ENCODE data around the gene ASAP2. TPM values are rescaled to one million over a fixed set of nuclear protein-coding genes. Genes with fewer than 3 reads are reported as not detected.

Gene ASAP2
- total and polyA plus RNA-seq, 4 experiments from 2014 or later: not detected

DNA sequence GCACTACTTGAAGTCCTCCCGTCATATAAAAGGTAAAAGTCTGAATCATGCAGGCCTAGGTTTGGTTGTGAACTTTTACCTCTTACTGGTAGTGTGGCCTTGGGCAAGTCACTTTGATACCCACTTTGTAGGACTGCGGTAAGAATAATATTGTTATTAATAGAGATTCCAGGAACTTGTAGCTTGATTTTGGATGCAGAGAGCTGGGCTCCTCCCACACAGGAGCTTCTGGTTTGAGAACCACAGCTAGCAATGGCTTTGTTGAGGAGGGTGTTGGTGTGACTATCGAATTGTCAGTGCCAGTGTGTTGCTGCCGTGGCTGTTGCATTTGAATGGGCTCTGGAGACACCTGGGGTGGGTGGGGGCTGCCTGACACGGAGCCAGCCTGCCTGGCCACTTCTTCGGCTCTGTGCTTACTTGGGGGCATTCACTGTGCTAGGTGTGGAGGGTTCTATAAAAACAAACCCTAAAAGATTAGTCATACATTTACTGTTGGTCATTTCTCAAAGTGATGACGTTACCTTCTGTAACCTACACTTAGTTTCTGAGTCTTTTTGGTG lies 38.5 kb downstream of the ASAP2 start:
- Histone ChIP-seq H3K27ac (ENCODE audit: low read depth, low read length) (no peak overlapping the region), H3K4me1 (ENCODE audit: insufficient read depth, low read length) (no peaks in the 10 kb centered on the region), H3K27me3 (ENCODE audit: insufficient read depth, low read length) (no peaks in the 10 kb centered on the region), H3K4me3 (ENCODE audit: low read length in 2 of 2) (no peak overlapping the region), H3K9me3 (ENCODE audit: control insufficient read depth in 1 of 2, low read length in 2 of 2) (no peaks in the 10 kb centered on the region), H3K36me3 (ENCODE audit: insufficient read depth, low read length) (no peaks in the 10 kb centered on the region)
- Mint-ChIP-seq H3K27me3 (peaks cover 10 to 13% of the 10 kb centered on the region in 2 donors), H3K36me3 (no peaks in the 10 kb centered on the region), H3K27ac (no peak overlapping the region), H3K4me3 (no peak overlapping the region), H3K9me3 (no peaks in the 10 kb centered on the region), H3K4me1 (no peaks in the 10 kb centered on the region)
- no peak for DNase-seq
- ChIA-PET POLR2A (ENCODE audit: partially characterized antibody) (no interaction called here), CTCF (ENCODE audit: partially characterized antibody) (no interaction called here)
- intact Hi-C loops (cut with micrococcal nuclease): no loop called here

- H3K27ac ChIP-seq (ENCODE audit: low read depth, low read length): no peak overlapping the region
- peaks cover 10 to 18% of the 10 kb centered on the region in 2 donors for H3K27me3 Mint-ChIP-seq
- no peaks in the 10 kb centered on the region for H3K9me3 Mint-ChIP-seq
- no peak overlapping the region for H3K4me3 ChIP-seq (ENCODE audit: low read length in 2 of 2)
- H3K9me3 ChIP-seq (ENCODE audit: control insufficient read depth in 1 of 2, low read length in 2 of 2): no peaks in the 10 kb centered on the region
- DNase-seq: no peak
- no peaks in the 10 kb centered on the region for H3K36me3 Mint-ChIP-seq
- no peaks in the 10 kb centered on the region for H3K27me3 ChIP-seq (ENCODE audit: insufficient read depth, low read length)
- no peaks in the 10 kb centered on the region for H3K4me1 ChIP-seq (ENCODE audit: insufficient read depth, low read length)
- H3K4me1 Mint-ChIP-seq: peaks cover 0 to 2% (median 0%) of the 10 kb centered on the region in 4 donors
- ChIA-PET POLR2A (ENCODE audit: partially characterized antibody) (no interaction called here), CTCF (ENCODE audit: partially characterized antibody) (no interaction called here)
- no peak overlapping the region for H3K4me3 Mint-ChIP-seq
- intact Hi-C loops (cut with micrococcal nuclease): no loop called here
- no peak overlapping the region for H3K27ac Mint-ChIP-seq
- H3K36me3 ChIP-seq (ENCODE audit: insufficient read depth, low read length): no peaks in the 10 kb centered on the region
Measured at GRCh38 chr2:9247177-9247576, 40.6 kb downstream of the ASAP2 start.

DNA sequence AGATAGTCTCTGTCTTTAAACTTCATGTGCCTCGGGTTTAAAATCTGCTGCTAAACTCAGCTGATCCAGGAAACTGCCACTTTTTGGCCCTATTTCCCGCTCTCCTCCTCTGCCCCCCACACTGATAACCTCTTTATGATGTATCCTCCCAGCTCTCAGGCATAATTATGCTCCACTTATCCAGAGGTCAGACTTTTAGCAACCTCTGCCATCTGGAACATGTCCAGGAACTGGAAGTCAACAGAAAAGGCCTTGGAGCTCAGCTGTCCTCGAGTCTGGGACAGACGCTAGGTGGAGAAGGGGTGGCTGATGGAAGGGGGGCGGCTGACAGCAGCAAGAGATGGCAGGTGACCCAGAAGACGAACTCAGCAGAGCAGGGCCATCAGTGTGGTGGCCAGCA lies 41.2 kb downstream of the ASAP2 start:
- no peak overlapping the region for H3K4me3 ChIP-seq (ENCODE audit: low read length in 2 of 2)
- no peak overlapping the region for H3K27ac ChIP-seq (ENCODE audit: low read depth, low read length)
- CTCF ChIA-PET (ENCODE audit: partially characterized antibody): no interaction called here
- no peak for DNase-seq
- Mint-ChIP-seq H3K9me3 (no peaks in the 10 kb centered on the region), H3K4me1 (peaks cover 0 to 2% (median 0%) of the 10 kb centered on the region in 4 donors), H3K27ac (no peak overlapping the region), H3K27me3 (peaks cover 10 to 18% of the 10 kb centered on the region in 2 donors), H3K4me3 (no peak overlapping the region), H3K36me3 (no peaks in the 10 kb centered on the region)
- no peaks in the 10 kb centered on the region for H3K36me3 ChIP-seq (ENCODE audit: insufficient read depth, low read length)
- POLR2A ChIA-PET (ENCODE audit: partially characterized antibody): no interaction called here
- no peaks in the 10 kb centered on the region for H3K4me1 ChIP-seq (ENCODE audit: insufficient read depth, low read length)
- intact Hi-C loops (cut with micrococcal nuclease): no loop called here
- no peaks in the 10 kb centered on the region for H3K9me3 ChIP-seq (ENCODE audit: control insufficient read depth in 1 of 2, low read length in 2 of 2)
- H3K27me3 ChIP-seq (ENCODE audit: insufficient read depth, low read length): no peaks in the 10 kb centered on the region

GRCh38 chr2:9248363-9248762 lies 41.8 kb downstream of the ASAP2 start:
- Mint-ChIP-seq H3K4me3 (no peak overlapping the region), H3K27me3 (peaks cover 10 to 18% of the 10 kb centered on the region in 2 donors), H3K27ac (no peak overlapping the region), H3K36me3 (no peaks in the 10 kb centered on the region), H3K9me3 (no peaks in the 10 kb centered on the region), H3K4me1 (peaks cover 0 to 2% (median 0%) of the 10 kb centered on the region in 4 donors)
- no peaks in the 10 kb centered on the region for H3K9me3 ChIP-seq (ENCODE audit: control insufficient read depth in 1 of 2, low read length in 2 of 2)
- no peak overlapping the region for H3K27ac ChIP-seq (ENCODE audit: low read depth, low read length)
- H3K36me3 ChIP-seq (ENCODE audit: insufficient read depth, low read length): no peaks in the 10 kb centered on the region
- no peaks in the 10 kb centered on the region for H3K27me3 ChIP-seq (ENCODE audit: insufficient read depth, low read length)
- no peaks in the 10 kb centered on the region for H3K4me1 ChIP-seq (ENCODE audit: insufficient read depth, low read length)
- DNase-seq: no peak
- ChIA-PET POLR2A (ENCODE audit: partially characterized antibody) (no interaction called here), CTCF (ENCODE audit: partially characterized antibody) (interaction anchor here (1.2 kb wide), 1 partner anchor 43 kb away, joined by 4 read pairs; no protein-coding TSS in a partner anchor)
- intact Hi-C loops (cut with micrococcal nuclease): no loop called here
- H3K4me3 ChIP-seq (ENCODE audit: low read length in 2 of 2): no peak overlapping the region

DNA sequence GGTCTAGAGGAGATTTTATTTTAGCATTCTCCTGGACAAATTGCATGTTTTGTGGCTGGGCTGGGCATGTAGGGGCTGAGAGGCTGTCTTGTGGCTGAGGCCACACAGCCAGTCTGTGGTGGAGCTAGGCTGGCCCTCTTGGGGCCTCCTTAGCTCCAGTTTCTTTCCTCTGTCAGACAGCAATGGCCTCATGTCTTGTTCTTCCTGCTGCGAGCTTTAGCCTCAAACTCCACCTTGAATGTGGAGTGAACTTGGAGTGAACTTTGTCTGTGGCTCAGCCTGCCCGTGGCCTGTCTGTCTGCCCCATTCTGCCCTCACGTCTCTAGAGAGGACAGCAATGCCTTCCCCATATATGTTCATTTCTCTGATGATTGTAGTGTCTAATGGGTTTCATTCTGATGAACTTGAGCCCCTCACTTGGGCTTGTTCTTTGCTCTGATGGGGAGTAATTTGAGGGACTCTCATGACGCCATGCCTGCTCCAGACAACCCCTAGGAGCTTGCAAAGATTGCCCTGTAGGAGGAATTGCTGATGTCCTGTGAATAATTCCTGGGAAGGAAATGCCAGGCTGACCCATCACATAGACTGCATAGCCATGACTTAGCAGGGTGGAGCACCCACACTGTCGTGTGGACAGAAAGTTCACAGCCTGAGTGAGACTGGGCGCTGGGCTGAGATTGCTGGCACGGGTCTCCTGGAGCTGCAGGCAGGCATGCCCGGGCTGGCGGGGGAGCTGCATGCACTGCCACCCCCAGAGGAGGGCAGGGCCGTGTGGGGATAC lies 42.6 kb downstream of the ASAP2 start:
- Mint-ChIP-seq H3K27me3 (peaks cover 10 to 19% of the 10 kb centered on the region in 2 donors), H3K36me3 (no peaks in the 10 kb centered on the region), H3K4me1 (peaks cover 0 to 2% (median 0%) of the 10 kb centered on the region in 4 donors), H3K27ac (no peak overlapping the region), H3K4me3 (no peak overlapping the region), H3K9me3 (no peaks in the 10 kb centered on the region)
- no peak for DNase-seq
- Histone ChIP-seq H3K4me1 (ENCODE audit: insufficient read depth, low read length) (no peaks in the 10 kb centered on the region), H3K4me3 (ENCODE audit: low read length in 2 of 2) (no peak overlapping the region), H3K9me3 (ENCODE audit: control insufficient read depth in 1 of 2, low read length in 2 of 2) (no peaks in the 10 kb centered on the region), H3K27me3 (ENCODE audit: insufficient read depth, low read length) (no peaks in the 10 kb centered on the region), H3K27ac (ENCODE audit: low read depth, low read length) (no peak overlapping the region), H3K36me3 (ENCODE audit: insufficient read depth, low read length) (no peaks in the 10 kb centered on the region)
- CTCF ChIA-PET (ENCODE audit: partially characterized antibody): interaction anchor here (1.2 kb wide), 1 partner anchor 44 kb away, joined by 4 read pairs; no protein-coding TSS in a partner anchor
- intact Hi-C loops (cut with micrococcal nuclease): no loop called here
- POLR2A ChIA-PET (ENCODE audit: partially characterized antibody): no interaction called here

DNA sequence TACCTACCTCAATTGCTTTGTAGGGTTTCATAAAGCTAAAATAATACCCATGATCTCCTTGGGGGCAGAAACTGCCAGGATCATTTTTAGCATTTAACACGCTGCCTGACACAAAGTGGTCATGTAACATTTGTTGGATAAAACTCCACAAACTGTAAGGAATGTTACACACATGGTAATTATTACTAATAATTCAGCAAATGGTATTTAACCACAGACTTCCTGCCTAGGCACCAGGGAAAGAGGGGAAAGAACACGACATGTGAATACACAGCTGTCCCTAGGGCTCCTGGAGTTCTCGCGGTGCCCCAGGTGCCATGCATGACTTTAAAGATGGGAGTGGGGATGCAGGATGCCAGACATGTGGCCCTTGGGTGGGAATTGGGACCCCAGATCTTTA lies 43.5 kb downstream of the ASAP2 start:
- DNase-seq: no peak
- no peaks in the 10 kb centered on the region for H3K9me3 ChIP-seq (ENCODE audit: control insufficient read depth in 1 of 2, low read length in 2 of 2)
- H3K27ac Mint-ChIP-seq: no peak overlapping the region
- H3K27me3 ChIP-seq (ENCODE audit: insufficient read depth, low read length): no peaks in the 10 kb centered on the region
- CTCF ChIA-PET (ENCODE audit: partially characterized antibody): no interaction called here
- no peaks in the 10 kb centered on the region for H3K36me3 Mint-ChIP-seq
- H3K4me3 ChIP-seq (ENCODE audit: low read length in 2 of 2): no peak overlapping the region
- H3K4me1 Mint-ChIP-seq: peaks cover 0 to 2% (median 0%) of the 10 kb centered on the region in 4 donors
- H3K27ac ChIP-seq (ENCODE audit: low read depth, low read length): no peak overlapping the region
- POLR2A ChIA-PET (ENCODE audit: partially characterized antibody): no interaction called here
- no peaks in the 10 kb centered on the region for H3K36me3 ChIP-seq (ENCODE audit: insufficient read depth, low read length)
- peaks cover 10 to 19% of the 10 kb centered on the region in 2 donors for H3K27me3 Mint-ChIP-seq
- intact Hi-C loops (cut with micrococcal nuclease): no loop called here
- no peaks in the 10 kb centered on the region for H3K9me3 Mint-ChIP-seq
- no peaks in the 10 kb centered on the region for H3K4me1 ChIP-seq (ENCODE audit: insufficient read depth, low read length)
- no peak overlapping the region for H3K4me3 Mint-ChIP-seq

DNA sequence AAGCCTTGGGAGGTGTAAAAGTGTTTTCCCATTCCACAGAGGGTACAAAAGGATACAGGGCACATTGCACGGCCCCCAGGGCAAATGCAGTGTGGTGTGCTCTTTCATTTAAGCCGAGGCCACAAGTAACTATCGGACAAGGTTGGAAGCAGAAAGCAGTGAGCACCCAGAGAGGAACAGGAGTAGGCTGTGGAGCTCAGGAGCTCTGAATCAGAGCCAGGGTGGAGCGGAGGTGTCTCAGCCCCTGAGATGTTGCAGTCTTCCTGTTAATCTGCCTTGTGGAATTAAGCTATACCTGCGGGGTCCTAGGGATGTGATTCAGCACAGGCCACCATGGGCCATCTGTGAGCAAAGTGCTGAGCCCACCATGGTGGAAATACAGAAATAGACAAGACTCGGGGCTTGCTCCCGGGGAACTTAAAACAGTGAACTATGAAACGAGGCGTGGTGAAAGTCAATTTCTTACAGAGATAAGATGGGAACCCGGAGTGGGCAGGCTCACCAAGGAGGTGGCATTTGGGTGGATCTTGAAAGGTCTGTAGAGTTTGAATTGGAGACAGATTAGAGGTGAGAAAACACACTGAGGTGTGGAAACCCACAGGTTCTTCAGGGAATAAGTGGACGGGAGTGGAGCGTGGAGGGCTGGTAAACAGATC lies 44.0 kb downstream of the ASAP2 start:
- no peak overlapping the region for H3K27ac Mint-ChIP-seq
- no peaks in the 10 kb centered on the region for H3K9me3 ChIP-seq (ENCODE audit: control insufficient read depth in 1 of 2, low read length in 2 of 2)
- CTCF ChIA-PET (ENCODE audit: partially characterized antibody): no interaction called here

More for the DNA sequence above, 44.0 kb downstream of the ASAP2 start:
- H3K9me3 Mint-ChIP-seq: no peaks in the 10 kb centered on the region
- H3K4me1 Mint-ChIP-seq: peaks cover 0 to 2% (median 0%) of the 10 kb centered on the region in 4 donors
- H3K27me3 Mint-ChIP-seq: peaks cover 10 to 19% of the 10 kb centered on the region in 2 donors
- intact Hi-C loops (cut with micrococcal nuclease): no loop called here
- H3K27me3 ChIP-seq (ENCODE audit: insufficient read depth, low read length): no peaks in the 10 kb centered on the region
- DNase-seq: no peak
- H3K4me3 Mint-ChIP-seq: no peak overlapping the region
- H3K4me3 ChIP-seq (ENCODE audit: low read length in 2 of 2): no peak overlapping the region
- no peaks in the 10 kb centered on the region for H3K36me3 Mint-ChIP-seq
- POLR2A ChIA-PET (ENCODE audit: partially characterized antibody): no interaction called here
- no peaks in the 10 kb centered on the region for H3K4me1 ChIP-seq (ENCODE audit: insufficient read depth, low read length)
- no peak overlapping the region for H3K27ac ChIP-seq (ENCODE audit: low read depth, low read length)
- H3K36me3 ChIP-seq (ENCODE audit: insufficient read depth, low read length): no peaks in the 10 kb centered on the region

All from CD4-positive, alpha-beta memory T cell (primary cell).